Measurements from ENCODE around the gene STAMBPL1. TPM values are rescaled to one million over a fixed set of nuclear protein-coding genes. Genes with fewer than 3 reads are reported as not detected.
A peak's percentile ranks its signal among the peaks of the same experiment; 100 is the strongest.

Gene STAMBPL1
- total and polyA plus RNA-seq, 5 donors from 2014 or later: 12.2 to 40.5 (median 14.7) TPM

- no peaks in the 10 kb centered on the region for H3K27me3 Mint-ChIP-seq
- no peak overlapping the region for H3K4me3 Mint-ChIP-seq
- peaks cover 12 to 33% (median 18%) of the 10 kb centered on the region in 4 donors for H3K4me1 Mint-ChIP-seq
- no peaks in the 10 kb centered on the region for H3K27me3 ChIP-seq (ENCODE audit: control insufficient read depth, insufficient read depth, low read length)
- H3K9me3 ChIP-seq (ENCODE audit: control insufficient read depth in 2 of 2, low read length in 2 of 2): no peaks in the 10 kb centered on the region
- peak overlapping the region in 2 of 3 donors; percentile 59 to 72 for H3K27ac Mint-ChIP-seq
- DNase-seq (no peak), ATAC-seq (ENCODE audit: low read depth in 2 of 2) (no peak)
- H3K27ac ChIP-seq (ENCODE audit: insufficient read depth, low read length, poor library complexity, severe bottlenecking): no peak overlapping the region
- no peak overlapping the region for H3K4me3 ChIP-seq (ENCODE audit: low read depth, low read length)
- no peaks in the 10 kb centered on the region for H3K9me3 Mint-ChIP-seq
- peaks cover 11% of the 10 kb centered on the region for H3K4me1 ChIP-seq (ENCODE audit: control insufficient read depth, insufficient read depth, low read length, poor library complexity, severe bottlenecking)
- H3K36me3 ChIP-seq (ENCODE audit: control insufficient read depth, insufficient read depth, low read length): peaks cover 37% of the 10 kb centered on the region
- peaks cover 32% of the 10 kb centered on the region for H3K36me3 Mint-ChIP-seq
These were observed 56.6 kb downstream of the STAMBPL1 start for GRCh38 chr10:88936656-88937055.

DNA sequence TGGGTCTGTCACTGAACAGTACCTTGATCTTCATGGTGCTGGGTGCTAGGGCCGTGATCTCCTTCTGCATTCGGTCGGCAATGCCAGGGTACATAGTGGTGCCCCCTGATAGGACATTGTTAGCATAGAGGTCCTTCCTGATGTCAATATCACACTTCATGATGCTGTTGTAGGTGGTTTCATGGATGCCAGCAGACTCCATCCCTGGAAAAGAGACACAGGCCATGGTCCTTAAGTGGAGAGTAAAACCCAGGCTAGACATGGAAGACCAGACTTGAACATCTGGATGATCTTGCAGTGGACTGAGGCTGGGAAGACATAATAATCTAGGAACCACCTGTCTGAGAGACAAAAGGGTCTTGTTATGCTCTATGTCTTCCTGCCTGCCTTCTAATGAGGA lies 58.0 kb downstream of the STAMBPL1 start:
- no peak overlapping the region for H3K4me3 ChIP-seq (ENCODE audit: low read depth, low read length)
- H3K4me3 Mint-ChIP-seq: no peak overlapping the region
- H3K9me3 ChIP-seq (ENCODE audit: control insufficient read depth in 2 of 2, low read length in 2 of 2): no peaks in the 10 kb centered on the region
- no peak for DNase-seq
- H3K36me3 ChIP-seq (ENCODE audit: control insufficient read depth, insufficient read depth, low read length): peaks cover 37% of the 10 kb centered on the region
- no peaks in the 10 kb centered on the region for H3K27me3 Mint-ChIP-seq
- H3K36me3 Mint-ChIP-seq: peaks cover 35% of the 10 kb centered on the region
- H3K9me3 Mint-ChIP-seq: no peaks in the 10 kb centered on the region
- H3K27ac Mint-ChIP-seq: no peak overlapping the region
- no peak for ATAC-seq (ENCODE audit: low read depth in 2 of 2)
- H3K27me3 ChIP-seq (ENCODE audit: control insufficient read depth, insufficient read depth, low read length): no peaks in the 10 kb centered on the region
- peaks cover 5 to 26% (median 17%) of the 10 kb centered on the region in 4 donors for H3K4me1 Mint-ChIP-seq
- no peak overlapping the region for H3K27ac ChIP-seq (ENCODE audit: insufficient read depth, low read length, poor library complexity, severe bottlenecking)
- peaks cover 11% of the 10 kb centered on the region for H3K4me1 ChIP-seq (ENCODE audit: control insufficient read depth, insufficient read depth, low read length, poor library complexity, severe bottlenecking)

- H3K9me3 ChIP-seq (ENCODE audit: control insufficient read depth in 2 of 2, low read length in 2 of 2): no peaks in the 10 kb centered on the region
- Mint-ChIP-seq H3K9me3 (no peaks in the 10 kb centered on the region), H3K36me3 (peaks cover 41% of the 10 kb centered on the region), H3K27ac (peak overlapping the region in 1 of 3 donors; percentile 11), H3K4me3 (no peak overlapping the region), H3K27me3 (no peaks in the 10 kb centered on the region), H3K4me1 (peaks cover 5 to 26% (median 17%) of the 10 kb centered on the region in 4 donors)
- H3K4me3 ChIP-seq (ENCODE audit: low read depth, low read length): no peak overlapping the region
- no peak overlapping the region for H3K27ac ChIP-seq (ENCODE audit: insufficient read depth, low read length, poor library complexity, severe bottlenecking)
- DNase-seq: no peak
- H3K36me3 ChIP-seq (ENCODE audit: control insufficient read depth, insufficient read depth, low read length): peaks cover 45% of the 10 kb centered on the region
- H3K27me3 ChIP-seq (ENCODE audit: control insufficient read depth, insufficient read depth, low read length): no peaks in the 10 kb centered on the region
- peaks cover 11% of the 10 kb centered on the region for H3K4me1 ChIP-seq (ENCODE audit: control insufficient read depth, insufficient read depth, low read length, poor library complexity, severe bottlenecking)
- no peak for ATAC-seq (ENCODE audit: low read depth in 2 of 2)
These were observed 58.9 kb downstream of the STAMBPL1 start for GRCh38 chr10:88938938-88939337.

- H3K36me3 Mint-ChIP-seq: peaks cover 43% of the 10 kb centered on the region
- H3K27ac Mint-ChIP-seq: peak overlapping the region in 1 of 3 donors; percentile 2
- Histone ChIP-seq H3K36me3 (ENCODE audit: control insufficient read depth, insufficient read depth, low read length) (peaks cover 45% of the 10 kb centered on the region), H3K4me1 (ENCODE audit: control insufficient read depth, insufficient read depth, low read length, poor library complexity, severe bottlenecking) (no peaks in the 10 kb centered on the region), H3K27me3 (ENCODE audit: control insufficient read depth, insufficient read depth, low read length) (no peaks in the 10 kb centered on the region), H3K4me3 (ENCODE audit: low read depth, low read length) (no peak overlapping the region), H3K9me3 (ENCODE audit: control insufficient read depth in 2 of 2, low read length in 2 of 2) (no peaks in the 10 kb centered on the region), H3K27ac (ENCODE audit: insufficient read depth, low read length, poor library complexity, severe bottlenecking) (no peak overlapping the region)
- no peak for ATAC-seq (ENCODE audit: low read depth in 2 of 2)
- H3K27me3 Mint-ChIP-seq: no peaks in the 10 kb centered on the region
- H3K4me3 Mint-ChIP-seq: no peak overlapping the region
- DNase-seq: no peak
- H3K9me3 Mint-ChIP-seq: no peaks in the 10 kb centered on the region
- H3K4me1 Mint-ChIP-seq: peaks cover 6 to 21% (median 15%) of the 10 kb centered on the region in 4 donors
These were observed 61.0 kb downstream of the STAMBPL1 start for GRCh38 chr10:88941026-88941425.

GRCh38 chr10:88943778-88944177 lies 63.7 kb downstream of the STAMBPL1 start:
- H3K27ac Mint-ChIP-seq: no peak overlapping the region
- peaks cover 6 to 17% (median 11%) of the 10 kb centered on the region in 4 donors for H3K4me1 Mint-ChIP-seq
- Histone ChIP-seq H3K36me3 (ENCODE audit: control insufficient read depth, insufficient read depth, low read length) (peaks cover 34% of the 10 kb centered on the region), H3K9me3 (ENCODE audit: control insufficient read depth in 2 of 2, low read length in 2 of 2) (no peaks in the 10 kb centered on the region), H3K4me3 (ENCODE audit: low read depth, low read length) (no peak overlapping the region), H3K27me3 (ENCODE audit: control insufficient read depth, insufficient read depth, low read length) (no peaks in the 10 kb centered on the region), H3K27ac (ENCODE audit: insufficient read depth, low read length, poor library complexity, severe bottlenecking) (no peak overlapping the region), H3K4me1 (ENCODE audit: control insufficient read depth, insufficient read depth, low read length, poor library complexity, severe bottlenecking) (no peaks in the 10 kb centered on the region)
- ATAC-seq (ENCODE audit: low read depth in 2 of 2) (no peak), DNase-seq (no peak)
- no peak overlapping the region for H3K4me3 Mint-ChIP-seq
- H3K36me3 Mint-ChIP-seq: peaks cover 39% of the 10 kb centered on the region
- H3K27me3 Mint-ChIP-seq: no peaks in the 10 kb centered on the region
- H3K9me3 Mint-ChIP-seq: no peaks in the 10 kb centered on the region

DNA sequence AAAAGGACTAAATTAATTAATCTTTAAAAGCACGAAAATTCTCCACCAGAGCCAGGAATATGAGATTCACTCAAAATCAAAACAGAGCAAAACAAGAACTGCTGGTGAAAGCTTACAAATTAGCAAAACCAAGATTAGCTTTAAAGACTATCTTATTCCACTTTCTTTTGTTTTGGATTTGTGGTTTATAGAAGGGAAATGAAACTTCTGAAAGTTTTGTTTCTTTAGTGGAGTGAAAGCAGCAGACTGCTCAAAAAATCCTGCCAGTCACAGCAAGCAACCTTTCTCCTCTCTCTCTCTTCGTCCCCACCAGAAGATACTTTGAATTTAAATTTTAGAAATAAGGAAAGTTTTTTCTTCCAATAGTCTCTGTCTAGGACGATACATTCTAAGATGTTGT lies 64.8 kb downstream of the STAMBPL1 start:
- Histone ChIP-seq H3K4me1 (ENCODE audit: control insufficient read depth, insufficient read depth, low read length, poor library complexity, severe bottlenecking) (no peaks in the 10 kb centered on the region), H3K9me3 (ENCODE audit: control insufficient read depth in 2 of 2, low read length in 2 of 2) (no peaks in the 10 kb centered on the region), H3K27me3 (ENCODE audit: control insufficient read depth, insufficient read depth, low read length) (no peaks in the 10 kb centered on the region), H3K36me3 (ENCODE audit: control insufficient read depth, insufficient read depth, low read length) (peaks cover 26% of the 10 kb centered on the region), H3K27ac (ENCODE audit: insufficient read depth, low read length, poor library complexity, severe bottlenecking) (no peak overlapping the region), H3K4me3 (ENCODE audit: low read depth, low read length) (no peak overlapping the region)
- Mint-ChIP-seq H3K9me3 (no peaks in the 10 kb centered on the region), H3K36me3 (peaks cover 34% of the 10 kb centered on the region), H3K4me1 (peaks cover 6 to 17% (median 11%) of the 10 kb centered on the region in 4 donors), H3K27me3 (no peaks in the 10 kb centered on the region), H3K4me3 (no peak overlapping the region), H3K27ac (no peak overlapping the region)
- DNase-seq: no peak
- ATAC-seq (ENCODE audit: low read depth in 2 of 2): no peak

- H3K9me3 Mint-ChIP-seq: no peaks in the 10 kb centered on the region
These were observed 66.2 kb downstream of the STAMBPL1 start for GRCh38 chr10:88946200-88946599.

GRCh38 chr10:88946965-88947590 lies 67.0 kb downstream of the STAMBPL1 start:
- Mint-ChIP-seq H3K27me3 (no peaks in the 10 kb centered on the region), H3K9me3 (no peaks in the 10 kb centered on the region), H3K4me3 (no peak overlapping the region), H3K4me1 (peaks cover 5 to 18% (median 9%) of the 10 kb centered on the region in 4 donors), H3K36me3 (peaks cover 32% of the 10 kb centered on the region), H3K27ac (peak overlapping the region in 1 of 3 donors; percentile 38)
- no peak overlapping the region for H3K4me3 ChIP-seq (ENCODE audit: low read depth, low read length)
- H3K27ac ChIP-seq (ENCODE audit: insufficient read depth, low read length, poor library complexity, severe bottlenecking): no peak overlapping the region
- no peak for ATAC-seq (ENCODE audit: low read depth in 2 of 2)
- DNase-seq: no peak
- H3K27me3 ChIP-seq (ENCODE audit: control insufficient read depth, insufficient read depth, low read length): no peaks in the 10 kb centered on the region
- H3K9me3 ChIP-seq (ENCODE audit: control insufficient read depth in 2 of 2, low read length in 2 of 2): no peaks in the 10 kb centered on the region
- no peaks in the 10 kb centered on the region for H3K4me1 ChIP-seq (ENCODE audit: control insufficient read depth, insufficient read depth, low read length, poor library complexity, severe bottlenecking)
- peaks cover 11% of the 10 kb centered on the region for H3K36me3 ChIP-seq (ENCODE audit: control insufficient read depth, insufficient read depth, low read length)

More at GRCh38 chr10:88946200-88946599, 66.2 kb downstream of the STAMBPL1 start:
- H3K27ac Mint-ChIP-seq: no peak overlapping the region
- Histone ChIP-seq H3K27ac (ENCODE audit: insufficient read depth, low read length, poor library complexity, severe bottlenecking) (no peak overlapping the region), H3K9me3 (ENCODE audit: control insufficient read depth in 2 of 2, low read length in 2 of 2) (no peaks in the 10 kb centered on the region), H3K27me3 (ENCODE audit: control insufficient read depth, insufficient read depth, low read length) (no peaks in the 10 kb centered on the region), H3K4me3 (ENCODE audit: low read depth, low read length) (no peak overlapping the region), H3K36me3 (ENCODE audit: control insufficient read depth, insufficient read depth, low read length) (peaks cover 13% of the 10 kb centered on the region), H3K4me1 (ENCODE audit: control insufficient read depth, insufficient read depth, low read length, poor library complexity, severe bottlenecking) (no peaks in the 10 kb centered on the region)
- ATAC-seq (ENCODE audit: low read depth in 2 of 2) (no peak), DNase-seq (no peak)
- peaks cover 6 to 17% (median 13%) of the 10 kb centered on the region in 4 donors for H3K4me1 Mint-ChIP-seq
- no peak overlapping the region for H3K4me3 Mint-ChIP-seq
- no peaks in the 10 kb centered on the region for H3K27me3 Mint-ChIP-seq
- H3K36me3 Mint-ChIP-seq: peaks cover 36% of the 10 kb centered on the region
